ENCODE measurements around the gene TM2D3. TPM values are rescaled to one million over a fixed set of nuclear protein-coding genes. Genes with fewer than 3 reads are reported as not detected.
"Not testable (repeated sequence)": the region's sequence is repeated elsewhere in the genome, so short reads cannot be mapped to it uniquely, and the experiment has no call there.

Gene TM2D3
- total and polyA plus RNA-seq, 2 donors (not counting 1 experiment from before 2014, with no cell fraction given): 46.1 to 71.5 TPM

DNA sequence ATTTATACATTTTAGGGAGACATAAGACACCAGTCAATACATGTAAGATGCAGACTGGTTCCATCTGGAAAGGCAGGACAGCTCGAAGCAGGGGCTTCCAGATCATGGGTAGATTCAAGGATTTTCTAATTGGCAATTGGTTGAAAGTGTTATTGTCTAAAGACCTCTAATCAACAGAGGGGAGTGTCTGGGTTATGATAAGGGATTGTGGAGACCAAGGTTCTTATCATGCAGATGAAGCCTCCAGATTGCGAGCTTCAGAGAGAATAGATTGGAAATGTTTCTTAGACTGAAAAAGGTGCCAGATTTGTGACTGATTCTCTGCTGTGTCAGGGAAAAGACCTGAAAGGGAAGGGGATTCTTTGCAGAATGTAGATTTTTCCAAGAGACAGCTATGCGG lies 15.1 kb downstream of the TM2D3 start:
- H3K27me3 ChIP-seq (ENCODE audit: control insufficient read depth, insufficient read depth, low read length): no peaks in the 10 kb centered on the region
- no peak overlapping the region for H3K27ac ChIP-seq (ENCODE audit: insufficient read depth, low read length)
- no peaks in the 10 kb centered on the region for H3K9me3 ChIP-seq (ENCODE audit: control insufficient read depth, insufficient read depth, low read depth, low read length)
- no peaks in the 10 kb centered on the region for H3K79me2 ChIP-seq (ENCODE audit: control insufficient read depth, insufficient read depth, low read length)
- peaks cover 2% of the 10 kb centered on the region for H3K4me1 ChIP-seq (ENCODE audit: control insufficient read depth, extremely low read depth, insufficient read depth, low read length)
- TF ChIP-seq, protein P1, sequence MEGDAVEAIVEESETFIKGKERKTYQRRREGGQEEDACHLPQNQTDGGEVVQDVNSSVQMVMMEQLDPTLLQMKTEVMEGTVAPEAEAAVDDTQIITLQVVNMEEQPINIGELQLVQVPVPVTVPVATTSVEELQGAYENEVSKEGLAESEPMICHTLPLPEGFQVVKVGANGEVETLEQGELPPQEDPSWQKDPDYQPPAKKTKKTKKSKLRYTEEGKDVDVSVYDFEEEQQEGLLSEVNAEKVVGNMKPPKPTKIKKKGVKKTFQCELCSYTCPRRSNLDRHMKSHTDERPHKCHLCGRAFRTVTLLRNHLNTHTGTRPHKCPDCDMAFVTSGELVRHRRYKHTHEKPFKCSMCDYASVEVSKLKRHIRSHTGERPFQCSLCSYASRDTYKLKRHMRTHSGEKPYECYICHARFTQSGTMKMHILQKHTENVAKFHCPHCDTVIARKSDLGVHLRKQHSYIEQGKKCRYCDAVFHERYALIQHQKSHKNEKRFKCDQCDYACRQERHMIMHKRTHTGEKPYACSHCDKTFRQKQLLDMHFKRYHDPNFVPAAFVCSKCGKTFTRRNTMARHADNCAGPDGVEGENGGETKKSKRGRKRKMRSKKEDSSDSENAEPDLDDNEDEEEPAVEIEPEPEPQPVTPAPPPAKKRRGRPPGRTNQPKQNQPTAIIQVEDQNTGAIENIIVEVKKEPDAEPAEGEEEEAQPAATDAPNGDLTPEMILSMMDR (conservative IDR thresholded peaks at IDR 0.05 in 1 of 2, IDR thresholded peaks at IDR 0.05 in 1 of 2; ENCODE audit: low read depth in 1 of 2, low read length in 2 of 2): no peak
- no peak for TF ChIP-seq EZH2 (IDR thresholded peaks at IDR 0.05; ENCODE audit: low read length, missing control alignments)
- H3K4me2 ChIP-seq (ENCODE audit: extremely low read depth, insufficient read depth, low read length): no peak overlapping the region
- H3K4me3 ChIP-seq (replicated peaks in 1 of 4; ENCODE audit: control extremely low read depth in 1 of 4, insufficient read depth in 1 of 4, low read depth in 3 of 4, low read length in 4 of 4): no peak overlapping the region
- peaks cover 5% of the 10 kb centered on the region for H3K36me3 ChIP-seq (ENCODE audit: control insufficient read depth, insufficient read depth, low read length)
- no peak overlapping the region for H2AFZ ChIP-seq (ENCODE audit: low read length)
- no peaks in the 10 kb centered on the region for H4K20me1 ChIP-seq (ENCODE audit: control insufficient read depth, extremely low read depth, insufficient read depth, low read length)
- DNase-seq (ENCODE audit: low read depth in 2 of 2): no peak
- H3K9ac ChIP-seq (ENCODE audit: insufficient read depth, low read length): no peak overlapping the region

DNA sequence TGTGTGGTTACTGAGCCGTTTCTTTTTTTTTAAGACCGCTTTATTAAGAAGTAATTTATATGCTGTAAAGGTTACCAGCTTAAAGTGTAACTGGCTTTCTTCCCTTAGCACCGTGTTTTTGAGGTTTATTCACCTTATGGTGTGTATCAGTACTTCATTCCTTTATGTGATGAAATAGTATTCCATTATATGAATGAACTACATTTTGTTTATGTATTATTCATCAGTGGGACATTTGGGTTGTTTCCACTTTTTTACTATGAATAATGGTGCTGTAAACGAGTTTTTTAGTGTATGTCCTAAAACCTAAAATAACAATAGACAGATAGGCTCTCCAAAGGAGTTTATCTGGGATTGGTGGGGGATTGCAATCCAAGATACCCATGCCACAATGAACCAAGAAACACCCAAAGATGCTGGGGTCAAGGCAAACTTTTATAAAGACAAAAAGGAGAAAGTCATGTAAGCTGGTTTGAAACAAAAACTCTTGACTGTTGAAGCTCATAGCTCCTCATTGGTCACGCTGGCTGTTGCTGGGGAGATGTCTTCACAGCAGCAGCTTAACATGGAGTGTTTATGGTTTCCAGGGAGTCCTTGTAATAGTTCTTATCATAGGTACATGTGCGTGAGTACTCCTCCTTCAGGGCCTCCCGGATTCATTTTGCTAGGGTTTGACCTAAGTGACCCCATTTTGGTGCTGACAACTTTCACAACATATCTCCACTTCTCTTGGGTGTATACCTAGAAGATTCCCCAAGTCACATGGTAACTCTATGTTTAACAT lies 16.0 kb downstream of the TM2D3 start:
- no peak for DNase-seq (ENCODE audit: low read depth in 2 of 2)
- Histone ChIP-seq H3K4me2 (ENCODE audit: extremely low read depth, insufficient read depth, low read length) (no peak overlapping the region), H2AFZ (ENCODE audit: low read length) (no peak overlapping the region), H3K4me3 (replicated peaks in 1 of 4; ENCODE audit: control extremely low read depth in 1 of 4, insufficient read depth in 1 of 4, low read depth in 3 of 4, low read length in 4 of 4) (no peak overlapping the region), H3K4me1 (ENCODE audit: control insufficient read depth, extremely low read depth, insufficient read depth, low read length) (peaks cover 2% of the 10 kb centered on the region), H3K9ac (ENCODE audit: insufficient read depth, low read length) (no peak overlapping the region), H3K9me3 (ENCODE audit: control insufficient read depth, insufficient read depth, low read depth, low read length) (no peaks in the 10 kb centered on the region), H3K27ac (ENCODE audit: insufficient read depth, low read length) (no peak overlapping the region), H3K36me3 (ENCODE audit: control insufficient read depth, insufficient read depth, low read length) (peaks cover 5% of the 10 kb centered on the region), H4K20me1 (ENCODE audit: control insufficient read depth, extremely low read depth, insufficient read depth, low read length) (no peaks in the 10 kb centered on the region), H3K27me3 (ENCODE audit: control insufficient read depth, insufficient read depth, low read length) (no peaks in the 10 kb centered on the region), H3K79me2 (ENCODE audit: control insufficient read depth, insufficient read depth, low read length) (no peaks in the 10 kb centered on the region)
- TF ChIP-seq, protein P1 (conservative IDR thresholded peaks at IDR 0.05 in 1 of 2, IDR thresholded peaks at IDR 0.05 in 1 of 2; ENCODE audit: low read depth in 1 of 2, low read length in 2 of 2): no peak
- no peak for TF ChIP-seq EZH2 (IDR thresholded peaks at IDR 0.05; ENCODE audit: low read length, missing control alignments)

DNA sequence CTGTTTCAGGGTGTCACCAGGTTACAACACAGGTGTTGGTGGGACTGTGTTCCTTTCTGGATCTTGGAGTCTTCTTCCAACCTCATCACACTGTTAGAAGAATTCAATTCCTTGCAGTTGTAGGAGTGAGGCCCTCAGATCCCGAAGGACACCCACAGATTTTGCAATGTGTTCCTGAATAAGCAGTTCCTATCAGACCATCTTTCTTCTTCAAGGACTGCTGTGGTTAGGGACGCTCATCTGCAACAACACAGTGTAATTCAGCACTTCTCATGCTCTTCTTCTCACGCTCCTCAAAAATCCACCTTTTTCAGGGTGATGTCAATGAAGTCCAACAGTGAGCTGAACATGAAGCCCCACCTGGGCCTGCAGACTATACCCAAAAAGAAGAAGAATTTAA lies 18.8 kb downstream of the TM2D3 start:
- DNase-seq (ENCODE audit: low read depth in 2 of 2): no peak
- no peak overlapping the region for H2AFZ ChIP-seq (ENCODE audit: low read length)
- no peak overlapping the region for H3K27ac ChIP-seq (ENCODE audit: insufficient read depth, low read length)
- no peaks in the 10 kb centered on the region for H3K36me3 ChIP-seq (ENCODE audit: control insufficient read depth, insufficient read depth, low read length)
- no peak for TF ChIP-seq EZH2 (IDR thresholded peaks at IDR 0.05; ENCODE audit: low read length, missing control alignments)
- TF ChIP-seq, protein P1 (conservative IDR thresholded peaks at IDR 0.05 in 1 of 2, IDR thresholded peaks at IDR 0.05 in 1 of 2; ENCODE audit: low read depth in 1 of 2, low read length in 2 of 2): no peak
- no peaks in the 10 kb centered on the region for H3K9me3 ChIP-seq (ENCODE audit: control insufficient read depth, insufficient read depth, low read depth, low read length)
- H3K4me2 ChIP-seq (ENCODE audit: extremely low read depth, insufficient read depth, low read length): no peak overlapping the region
- H4K20me1 ChIP-seq (ENCODE audit: control insufficient read depth, extremely low read depth, insufficient read depth, low read length): no peaks in the 10 kb centered on the region
- no peaks in the 10 kb centered on the region for H3K79me2 ChIP-seq (ENCODE audit: control insufficient read depth, insufficient read depth, low read length)
- H3K4me1 ChIP-seq (ENCODE audit: control insufficient read depth, extremely low read depth, insufficient read depth, low read length): peaks cover 2% of the 10 kb centered on the region
- H3K27me3 ChIP-seq (ENCODE audit: control insufficient read depth, insufficient read depth, low read length): no peaks in the 10 kb centered on the region
- H3K4me3 ChIP-seq (replicated peaks in 1 of 4; ENCODE audit: control extremely low read depth in 1 of 4, insufficient read depth in 1 of 4, low read depth in 3 of 4, low read length in 4 of 4): no peak overlapping the region
- no peak overlapping the region for H3K9ac ChIP-seq (ENCODE audit: insufficient read depth, low read length)

DNA sequence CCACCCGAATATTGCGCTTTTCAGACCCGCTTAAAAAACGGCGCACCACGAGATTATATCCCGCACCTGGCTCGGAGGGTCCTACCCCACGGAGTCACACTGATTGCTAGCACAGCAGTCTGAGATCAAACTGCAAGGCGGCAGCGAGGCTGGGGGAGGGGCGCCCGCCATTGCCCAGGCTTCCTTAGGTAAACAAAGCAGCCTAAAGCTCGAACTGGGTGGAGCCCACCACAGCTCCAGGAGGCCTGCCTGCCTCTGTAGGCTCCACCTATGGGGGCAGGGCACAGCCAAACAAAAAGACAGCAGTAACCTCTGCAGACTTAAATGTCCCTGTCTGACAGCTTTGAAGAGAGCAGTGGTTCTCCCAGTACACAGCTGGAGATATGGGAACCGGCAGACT lies 25.5 kb downstream of the TM2D3 start:
- H3K27me3 ChIP-seq (ENCODE audit: control insufficient read depth, insufficient read depth, low read length); H3K4me1 ChIP-seq (ENCODE audit: control insufficient read depth, extremely low read depth, insufficient read depth, low read length); H2AFZ ChIP-seq (ENCODE audit: low read length); H3K79me2 ChIP-seq (ENCODE audit: control insufficient read depth, insufficient read depth, low read length); DNase-seq (ENCODE audit: low read depth in 2 of 2); H3K4me3 ChIP-seq (replicated peaks in 1 of 4; ENCODE audit: control extremely low read depth in 1 of 4, insufficient read depth in 1 of 4, low read depth in 3 of 4, low read length in 4 of 4); H4K20me1 ChIP-seq (ENCODE audit: control insufficient read depth, extremely low read depth, insufficient read depth, low read length); H3K36me3 ChIP-seq (ENCODE audit: control insufficient read depth, insufficient read depth, low read length); H3K27ac ChIP-seq (ENCODE audit: insufficient read depth, low read length); H3K4me2 ChIP-seq (ENCODE audit: extremely low read depth, insufficient read depth, low read length); H3K9ac ChIP-seq (ENCODE audit: insufficient read depth, low read length); H3K9me3 ChIP-seq (ENCODE audit: control insufficient read depth, insufficient read depth, low read depth, low read length): not testable (repeated sequence)

Measured in fibroblast of lung (primary cell).